ACC112 (cell line): ENCODE results near the gene OPA3.
A peak's percentile ranks its signal among the peaks of the same experiment; 100 is the strongest.

Experiments
- H2AFZ ChIP-seq: fragments of 200-600 bp; sonication (generic); one replicate; pipeline ENCODE4 v1.6.0; 2017; ENCODE audit warnings: antibody characterized with exemption, low read length; ENCODE audit not compliant: unreplicated experiment
- H3K27ac ChIP-seq: fragments of 200-600 bp; sonication (generic); 2 replicates; pipeline ENCODE4 v1.5.1; 2014; ENCODE audit warnings: low read depth, mild to moderate bottlenecking, antibody characterized with exemption, low read length, moderate library complexity
- H3K27me3 ChIP-seq: fragments of 200-600 bp; sonication (generic); 2 replicates; pipeline ENCODE4 v1.6.1; 2014; ENCODE audit warnings: mild to moderate bottlenecking, antibody characterized with exemption, low read length, moderate library complexity, mixed read lengths; ENCODE audit not compliant: insufficient read depth
- H3K36me3 ChIP-seq: fragments of 200-600 bp; sonication (generic); 2 replicates; pipeline ENCODE4 v1.6.1; 2016; ENCODE audit warnings: mild to moderate bottlenecking, antibody characterized with exemption, low read length, moderate library complexity, mixed read lengths; ENCODE audit not compliant: insufficient read depth
- H3K4me1 ChIP-seq: fragments of 200-600 bp; sonication (generic); one replicate; pipeline ENCODE4 v1.6.1; 2016; ENCODE audit warnings: low read length, mixed read lengths; ENCODE audit not compliant: insufficient read depth, unreplicated experiment, control insufficient read depth
- H3K4me3 ChIP-seq: fragments of 200-600 bp; sonication (generic); 2 replicates; pipeline ENCODE4 v1.5.1; 2014; ENCODE audit warnings: mild to moderate bottlenecking, low read depth, low read length
- H3K79me2 ChIP-seq: fragments of 200-600 bp; sonication (generic); one replicate; pipeline ENCODE4 v1.6.0; 2016; ENCODE audit warnings: low read length; ENCODE audit not compliant: control insufficient read depth, unreplicated experiment, insufficient read depth

OPA3 gene

DNA sequence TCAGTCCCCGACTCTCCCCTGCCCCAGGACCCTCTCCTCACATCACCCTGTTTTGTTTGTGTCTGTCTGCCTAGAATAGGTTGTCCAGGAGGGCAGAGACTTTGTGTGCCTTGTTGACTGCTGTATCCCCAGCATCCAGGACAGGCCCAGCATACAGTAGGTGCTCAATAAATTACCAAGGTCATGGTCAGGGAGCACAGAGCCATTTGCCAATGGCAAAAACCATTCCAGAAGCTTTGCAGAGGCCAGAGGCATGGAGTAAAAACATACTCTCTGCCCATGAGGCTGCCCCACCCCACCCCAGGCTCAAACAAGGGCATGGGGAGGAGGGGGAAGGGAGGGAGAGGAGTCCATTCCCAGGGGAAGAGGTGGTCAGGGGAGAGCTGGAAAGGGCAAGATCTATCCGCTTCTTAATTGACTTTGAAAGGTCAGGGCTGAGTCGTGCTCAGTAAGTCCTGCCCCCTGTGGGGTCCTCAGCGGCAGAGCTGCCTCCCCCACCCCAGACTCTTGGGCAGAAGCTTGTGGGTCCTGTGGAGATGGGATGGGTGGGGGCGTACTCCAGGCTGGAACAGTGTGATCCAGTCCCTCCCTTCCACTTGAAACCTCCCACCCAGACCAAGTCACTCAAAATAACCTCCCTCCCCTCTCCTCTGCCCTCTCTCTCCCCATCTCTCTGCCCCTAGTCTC, 13.0 kb upstream of the OPA3 start:
- H3K27me3 ChIP-seq, result peaks cover 21% of the 10 kb centered on the region
- H3K4me3 ChIP-seq, result peak overlapping the region; percentile 39; the same call in 1 of the 2 replicates
- no peaks in the 10 kb centered on the region for H3K36me3 ChIP-seq
- H3K79me2 ChIP-seq, result no peaks in the 10 kb centered on the region
- no peak overlapping the region for H3K27ac ChIP-seq
- H3K4me1 ChIP-seq, result peaks cover 21% of the 10 kb centered on the region
- H2AFZ ChIP-seq, result no peak overlapping the region

DNA sequence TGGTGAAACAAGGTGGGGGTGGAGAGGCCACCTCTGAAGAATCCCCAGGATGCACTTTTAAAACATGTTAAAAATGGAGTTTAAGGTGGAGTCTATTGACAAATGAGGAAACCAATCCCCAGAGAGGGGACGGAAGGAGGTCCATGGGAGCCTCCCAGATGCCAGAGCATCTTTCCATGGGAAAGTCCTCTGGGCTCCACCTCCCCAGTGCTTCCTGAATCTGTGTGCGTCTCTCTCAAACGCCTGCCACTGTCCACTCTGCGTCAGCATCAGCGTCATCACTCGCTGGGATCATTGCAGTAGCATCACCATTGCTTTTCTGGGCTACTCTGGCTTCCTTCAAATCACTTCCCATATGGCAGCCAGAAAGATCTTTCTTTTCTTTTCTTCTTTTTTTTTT, 11.2 kb upstream of the OPA3 start:
- Histone ChIP-seq H3K4me3 (no peak overlapping the region), H2AFZ (no peak overlapping the region), H3K4me1 (peaks cover 28% of the 10 kb centered on the region), H3K27ac (no peak overlapping the region), H3K27me3 (peaks cover 4% of the 10 kb centered on the region; the same call in 1 of the 2 replicates), H3K79me2 (no peaks in the 10 kb centered on the region), H3K36me3 (no peaks in the 10 kb centered on the region)

DNA sequence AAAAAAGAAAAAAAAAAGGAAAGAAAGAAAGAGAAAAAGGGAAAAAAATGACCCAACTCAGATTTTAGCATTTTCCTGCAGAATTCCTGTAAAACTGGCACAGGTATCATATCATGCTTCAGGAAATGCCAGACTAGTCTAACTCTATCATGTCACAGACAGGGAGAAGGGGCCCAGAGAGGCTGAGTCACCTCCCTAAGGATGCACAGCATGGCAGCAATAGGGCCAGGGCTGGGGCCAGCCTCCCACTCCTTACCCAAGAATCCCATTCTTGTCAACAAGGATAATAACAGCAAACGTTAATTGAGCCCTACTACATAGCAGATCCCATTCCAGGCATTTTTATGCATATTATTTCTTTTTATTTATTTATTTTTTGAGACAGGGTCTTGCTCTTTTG, 8.9 kb upstream of the OPA3 start:
- H3K4me1 ChIP-seq, result peaks cover 22% of the 10 kb centered on the region
- H2AFZ ChIP-seq, result no peak overlapping the region
- H3K4me3 ChIP-seq, result no peak overlapping the region
- no peaks in the 10 kb centered on the region for H3K27me3 ChIP-seq
- H3K27ac ChIP-seq, result no peak overlapping the region
- H3K36me3 ChIP-seq, result no peaks in the 10 kb centered on the region
- H3K79me2 ChIP-seq, result no peaks in the 10 kb centered on the region

DNA sequence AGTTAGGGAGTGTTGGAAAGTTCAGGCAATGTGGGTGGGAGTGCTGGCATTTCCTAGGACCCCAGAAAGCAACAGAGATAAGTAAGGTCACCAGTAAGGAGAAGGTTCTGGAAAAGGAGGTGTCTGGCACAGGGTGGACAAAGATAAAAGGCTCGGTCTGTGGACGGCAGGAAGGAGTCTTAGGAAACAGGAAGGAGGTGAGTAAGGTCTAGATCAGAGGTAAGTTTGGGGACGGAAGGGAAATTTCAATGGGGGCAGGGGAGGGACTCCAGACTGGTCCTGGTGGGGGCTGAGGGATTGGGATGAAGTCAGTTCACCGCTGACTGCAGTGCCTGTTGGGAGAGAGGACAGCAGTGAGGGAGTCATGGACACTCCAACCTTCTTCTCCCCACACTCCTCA, 7.8 kb upstream of the OPA3 start:
- no peak overlapping the region for H3K4me3 ChIP-seq
- H3K4me1 ChIP-seq, result peaks cover 15% of the 10 kb centered on the region
- H3K27ac ChIP-seq, result no peak overlapping the region
- no peaks in the 10 kb centered on the region for H3K36me3 ChIP-seq
- no peak overlapping the region for H2AFZ ChIP-seq
- H3K27me3 ChIP-seq, result no peaks in the 10 kb centered on the region
- no peaks in the 10 kb centered on the region for H3K79me2 ChIP-seq

- Histone ChIP-seq H3K4me1 (peaks cover 13% of the 10 kb centered on the region), H2AFZ (no peak overlapping the region), H3K79me2 (no peaks in the 10 kb centered on the region), H3K27ac (no peak overlapping the region), H3K4me3 (no peak overlapping the region), H3K36me3 (no peaks in the 10 kb centered on the region), H3K27me3 (no peaks in the 10 kb centered on the region)
Measured at GRCh38 chr19:45591638-45592005, 7.0 kb upstream of the OPA3 start.

DNA sequence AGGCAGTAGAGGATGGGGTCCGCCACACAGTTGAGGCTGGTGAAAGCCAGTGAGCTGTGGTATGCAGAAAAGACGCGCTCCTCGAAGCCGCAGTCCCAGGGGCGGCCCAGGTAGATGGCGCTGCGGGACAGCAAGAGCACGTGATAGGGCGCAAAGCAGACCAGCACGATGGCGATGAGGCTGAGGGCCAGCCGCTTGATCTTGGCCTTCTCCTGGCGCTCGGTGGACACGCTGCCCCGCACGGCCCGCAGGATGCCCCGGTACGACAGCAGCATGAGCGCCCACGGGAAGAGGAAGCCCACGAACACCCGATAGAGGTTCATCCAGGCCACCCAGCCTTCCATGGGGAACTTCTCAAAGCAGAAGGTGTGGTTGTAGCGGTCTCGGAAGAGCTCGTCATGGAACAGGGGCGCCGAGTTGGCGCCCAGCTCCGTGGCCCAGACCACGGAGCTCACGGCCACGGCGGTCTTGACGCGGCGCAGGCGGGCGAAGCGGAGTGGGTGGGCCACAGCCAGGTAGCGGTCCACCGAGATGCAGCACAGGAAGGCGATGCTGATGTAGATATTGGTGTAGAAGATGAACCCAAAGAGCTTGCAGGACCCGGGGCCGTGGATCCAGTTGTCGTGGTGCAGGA, 6.5 kb upstream of the OPA3 start:
- H3K27ac ChIP-seq, result no peak overlapping the region
- H2AFZ ChIP-seq, result no peak overlapping the region
- no peaks in the 10 kb centered on the region for H3K36me3 ChIP-seq
- H3K4me1 ChIP-seq, result peaks cover 13% of the 10 kb centered on the region
- no peaks in the 10 kb centered on the region for H3K27me3 ChIP-seq
- no peaks in the 10 kb centered on the region for H3K79me2 ChIP-seq
- H3K4me3 ChIP-seq, result no peak overlapping the region

GRCh38 chr19:45590300-45591003, 5.8 kb upstream of the OPA3 start:
- no peaks in the 10 kb centered on the region for H3K79me2 ChIP-seq
- H3K27me3 ChIP-seq, result no peaks in the 10 kb centered on the region
- H3K4me1 ChIP-seq, result peaks cover 13% of the 10 kb centered on the region
- H3K4me3 ChIP-seq, result no peak overlapping the region
- no peak overlapping the region for H2AFZ ChIP-seq
- no peak overlapping the region for H3K27ac ChIP-seq
- H3K36me3 ChIP-seq, result no peaks in the 10 kb centered on the region

DNA sequence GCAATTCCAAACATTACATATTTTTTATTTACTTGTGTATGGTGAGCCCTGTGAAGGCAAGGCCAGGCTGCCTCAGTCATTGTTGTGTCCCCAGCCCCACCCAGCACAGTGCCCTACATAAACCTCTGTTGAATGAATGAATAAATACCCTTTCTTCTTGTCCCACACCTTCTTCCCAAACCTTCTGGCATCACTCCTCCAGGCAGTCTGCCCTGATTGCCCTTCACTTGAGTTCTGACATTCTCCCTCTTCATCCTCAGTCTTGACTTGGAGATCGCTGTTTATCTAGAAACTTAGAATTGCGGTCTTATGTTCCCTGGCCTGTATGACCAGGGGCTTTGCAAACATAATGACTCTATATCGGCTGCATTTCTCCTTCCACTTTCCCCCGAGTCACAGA, 5.2 kb upstream of the OPA3 start:
- Histone ChIP-seq H3K36me3 (no peaks in the 10 kb centered on the region), H3K27ac (no peak overlapping the region), H3K79me2 (no peaks in the 10 kb centered on the region), H3K4me1 (peaks cover 13% of the 10 kb centered on the region), H3K27me3 (no peaks in the 10 kb centered on the region), H3K4me3 (no peak overlapping the region), H2AFZ (no peak overlapping the region)

DNA sequence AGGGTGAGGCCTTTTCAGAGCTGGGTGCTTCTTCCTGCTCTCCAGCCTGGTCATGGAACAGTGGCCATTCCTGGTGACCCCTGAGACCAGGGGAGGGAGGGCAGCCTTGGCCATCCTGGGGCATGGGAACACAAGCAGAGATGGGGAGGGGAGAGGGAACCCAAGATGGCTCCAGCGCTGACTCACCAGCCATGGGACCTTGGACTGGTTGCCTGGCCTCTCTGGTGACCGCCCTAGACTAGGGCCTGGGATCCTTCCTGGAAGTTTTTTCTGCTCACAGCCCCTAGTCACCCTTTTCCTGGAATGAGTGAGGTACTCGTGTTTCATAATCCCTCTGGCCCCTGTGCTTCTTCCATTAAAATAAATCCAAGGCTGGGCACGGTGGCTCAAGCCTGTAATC, 3.3 kb upstream of the OPA3 start:
- no peak overlapping the region for H3K4me3 ChIP-seq
- peak overlapping the region; percentile 34; the same call in 1 of the 2 replicates for H3K27ac ChIP-seq
- H3K79me2 ChIP-seq, result peaks cover 1% of the 10 kb centered on the region
- peak overlapping the region; percentile 38 for H2AFZ ChIP-seq
- H3K27me3 ChIP-seq, result no peaks in the 10 kb centered on the region
- peaks cover 13% of the 10 kb centered on the region for H3K4me1 ChIP-seq
- H3K36me3 ChIP-seq, result no peaks in the 10 kb centered on the region

GRCh38 chr19:45585158-45585577, 566 bp upstream of the OPA3 start:
- Histone ChIP-seq H3K4me3 (peak overlapping the region; percentile 89), H2AFZ (peak overlapping the region; percentile 87), H3K27me3 (no peaks in the 10 kb centered on the region), H3K27ac (peak overlapping the region; percentile 95), H3K36me3 (no peaks in the 10 kb centered on the region), H3K4me1 (peaks cover 4% of the 10 kb centered on the region), H3K79me2 (peaks cover 2% of the 10 kb centered on the region)

GRCh38 chr19:45581576-45581975, 3.0 kb downstream of the OPA3 start:
- Histone ChIP-seq H3K79me2 (peaks cover 2% of the 10 kb centered on the region), H2AFZ (no peak overlapping the region), H3K4me3 (no peak overlapping the region), H3K36me3 (no peaks in the 10 kb centered on the region), H3K27me3 (no peaks in the 10 kb centered on the region), H3K4me1 (peaks cover 15% of the 10 kb centered on the region), H3K27ac (no peak overlapping the region)
